HepG2 (cell line): ENCODE data around the gene TACC3. TPM values are rescaled to one million over a fixed set of nuclear protein-coding genes. Genes with fewer than 3 reads are reported as not detected.

Experiments used
- ADNP ChIP-seq: sonication (generic); formaldehyde crosslinking; IDR thresholded peaks from 2 replicates; pipeline ENCODE4 v1.4.0; 2020; ENCODE audit warnings: missing genetic modification reagents
- ASH2L ChIP-seq: fragments of 300-600, 200-600 bp; sonication (generic); IDR thresholded peaks from 2 replicates; pipeline ENCODE4 v1.7.0; 2017; ENCODE audit warnings: low read depth, mild to moderate bottlenecking, moderate library complexity, mixed read lengths, low read length; ENCODE audit not compliant: insufficient read length
- ATF7-NPFF ChIP-seq: sonication (generic); formaldehyde crosslinking; IDR thresholded peaks from 2 replicates; pipeline ENCODE4 v1.8.1; 2023; ENCODE audit warnings: mild to moderate bottlenecking, low read depth, missing genetic modification reagents, moderate library complexity
- HES4 ChIP-seq: sonication (generic); formaldehyde crosslinking; IDR thresholded peaks from 2 replicates; pipeline ENCODE4 v1.9.0; 2021; ENCODE audit warnings: mild to moderate bottlenecking, missing genetic modification reagents, borderline replicate concordance
- KDM2A ChIP-seq: sonication (generic); formaldehyde crosslinking; IDR thresholded peaks from 2 replicates; pipeline ENCODE4 v1.4.0; 2020; ENCODE audit warnings: low read depth, missing genetic modification reagents, borderline replicate concordance
- KDM5B ChIP-seq: sonication (generic); formaldehyde crosslinking; IDR thresholded peaks from 2 replicates; pipeline ENCODE4 v1.4.0; 2020; ENCODE audit warnings: missing genetic modification reagents, mild to moderate bottlenecking, borderline replicate concordance
- KLF12 ChIP-seq: sonication (generic); formaldehyde crosslinking; IDR thresholded peaks from 2 replicates; pipeline ENCODE4 v1.4.0; 2020; ENCODE audit warnings: missing genetic modification reagents, borderline replicate concordance
- MEF2D ChIP-seq: sonication (generic); formaldehyde crosslinking; IDR thresholded peaks from 2 replicates; pipeline ENCODE4 v1.5.1; 2020; ENCODE audit warnings: mild to moderate bottlenecking, missing genetic modification reagents
- NPAS2 ChIP-seq: sonication (generic); formaldehyde crosslinking; IDR thresholded peaks from 2 replicates; pipeline ENCODE4 v1.8.0; 2022; ENCODE audit warnings: mild to moderate bottlenecking, missing genetic modification reagents, borderline replicate concordance
- RAD21 ChIP-seq: fragments of 450-650 bp; formaldehyde crosslinking; IDR thresholded peaks from 2 replicates; pipeline ENCODE4 v1.5.0; 2020; ENCODE audit warnings: mild to moderate bottlenecking
- RXRA ChIP-seq: sonication (generic); formaldehyde crosslinking; IDR thresholded peaks from 2 replicates; pipeline ENCODE4 v1.5.1; 2020; ENCODE audit warnings: missing genetic modification reagents
- SAP130 ChIP-seq: IDR thresholded peaks from 2 replicates; pipeline ENCODE4 v1.6.1; 2016; ENCODE audit warnings: low read depth
- SIX4 ChIP-seq: sonication (generic); formaldehyde crosslinking; IDR thresholded peaks from 2 replicates; pipeline ENCODE4 v1.4.0; 2020; ENCODE audit warnings: missing genetic modification reagents
- U2AF2 ChIP-seq: fragments of 200-400 bp; formaldehyde crosslinking; IDR thresholded peaks from 2 replicates; pipeline ENCODE4 v1.6.1; 2017; ENCODE audit warnings: low read depth, mild to moderate bottlenecking, low read length
- WIZ ChIP-seq: sonication (generic); formaldehyde crosslinking; IDR thresholded peaks from 2 replicates; pipeline ENCODE4 v1.5.1; 2020; ENCODE audit warnings: mild to moderate bottlenecking, missing genetic modification reagents
- ZBTB26 ChIP-seq: IDR thresholded peaks from 2 replicates; pipeline ENCODE4 v1.6.1; 2016; ENCODE audit warnings: missing compliant biosample characterization, missing genetic modification reagents, borderline replicate concordance
- ZFP37 ChIP-seq: sonication (generic); formaldehyde crosslinking; IDR thresholded peaks from 2 replicates; pipeline ENCODE4 v1.4.0; 2020; ENCODE audit warnings: missing genetic modification reagents, borderline replicate concordance
- ZNF33A ChIP-seq: sonication (generic); formaldehyde crosslinking; IDR thresholded peaks from 2 replicates; pipeline ENCODE4 v1.5.1; 2020; ENCODE audit warnings: missing genetic modification reagents, mild to moderate bottlenecking, moderate library complexity, borderline replicate concordance
- ZNF616 ChIP-seq: sonication (generic); formaldehyde crosslinking; IDR thresholded peaks from 2 replicates; pipeline ENCODE4 v1.5.0; 2020; ENCODE audit warnings: low read depth, mild to moderate bottlenecking, missing genetic modification reagents
- ZNF674 ChIP-seq: sonication (generic); formaldehyde crosslinking; IDR thresholded peaks from 2 replicates; pipeline ENCODE4 v1.5.0; 2020; ENCODE audit warnings: low read depth, mild to moderate bottlenecking, missing genetic modification reagents
- ZNF7 ChIP-seq: IDR thresholded peaks from 2 replicates; pipeline ENCODE4 v1.6.1; 2016; ENCODE audit warnings: missing biosample characterization, missing genetic modification reagents
- ZNF713 ChIP-seq: sonication (generic); formaldehyde crosslinking; IDR thresholded peaks from 2 replicates; pipeline ENCODE4 v1.4.0; 2020; ENCODE audit warnings: mild to moderate bottlenecking, missing genetic modification reagents
- ZNF784 ChIP-seq: sonication (generic); formaldehyde crosslinking; IDR thresholded peaks from 2 replicates; pipeline ENCODE4 v1.5.1; 2020; ENCODE audit warnings: missing genetic modification reagents, mild to moderate bottlenecking, borderline replicate concordance
- ZSCAN30 ChIP-seq: sonication (generic); formaldehyde crosslinking; IDR thresholded peaks from 2 replicates; pipeline ENCODE4 v1.5.0; 2020; ENCODE audit warnings: mild to moderate bottlenecking, missing genetic modification reagents
- polyA plus RNA-seq, 8 experiments: library from polyadenylated mRNA; depleted of rRNA in 3 of 8; stranded (reverse) in 7 of 8; unstranded in 1 of 8; fragments of >200 nt; fragmentation: Illumina TruSeq in 4 of 8; extraction: Trizol in 4 of 8; gene quantifications; 2 replicates each; pipeline versions ENCODE4 v1.2.1 to v1.2.3, GENCODE V29; 2011 to 2016; ENCODE audit warnings: low read depth in 4 of 8, missing spikeins in 1 of 8, mixed read lengths in 1 of 8; ENCODE audit not compliant: insufficient read depth in 1 of 8
- total RNA-seq, 5 experiments: library from RNA; depleted of rRNA; stranded (reverse); fragments of >200 nt; fragmentation: Illumina TruSeq; extraction: Trizol; gene quantifications; 2 replicates each; pipeline ENCODE4 v1.2.3, GENCODE V29; 2016; ENCODE audit warnings: low read depth in 1 of 5
- TF ChIP-seq, protein P1 (sequence below): sonication (generic); formaldehyde crosslinking; IDR thresholded peaks from 2 replicates; pipeline ENCODE4 v1.4.0; 2020; ENCODE audit warnings: mild to moderate bottlenecking, missing genetic modification reagents
- TF ChIP-seq, protein P2 (sequence below): sonication (generic); formaldehyde crosslinking; IDR thresholded peaks from 2 replicates; pipeline ENCODE4 v1.4.0; 2020; ENCODE audit warnings: missing genetic modification reagents

TACC3 gene
- total and polyA plus RNA-seq, 2 of the 13 experiments (the other 11 are each of a cell fraction or from before 2014, with no cell fraction given) = 20.3 to 21.2 TPM

GRCh38 chr4:1720163-1720983, 948 bp upstream of the TACC3 start (continued):
- TF ChIP-seq ZBTB26 (CRISPR knock-in tag) (no peak), KDM2A (CRISPR knock-in tag) (peak; percentile 76), ASH2L (peak; percentile 62), ZNF674 (no peak), ZNF713 (CRISPR knock-in tag) (peak; percentile 80; the same call in 1 of the 2 replicates), KDM5B (CRISPR knock-in tag) (peak; percentile 96), ATF7-NPFF (CRISPR knock-in tag) (peak; percentile 69; the same call in 1 of the 2 replicates), KLF12 (no peak), WIZ (CRISPR knock-in tag) (no peak), NPAS2 (CRISPR knock-in tag) (no peak), ADNP (CRISPR knock-in tag) (no peak), SAP130 (CRISPR knock-in tag) (peak; percentile 34; the same call in 1 of the 2 replicates), MEF2D (CRISPR knock-in tag) (no peak), ZNF33A (no peak), ZSCAN30 (CRISPR knock-in tag) (no peak), ZNF616 (CRISPR knock-in tag) (no peak; the same call in 1 of the 2 replicates), ZNF784 (peak; percentile 90; the same call in 1 of the 2 replicates), ZFP37 (CRISPR knock-in tag) (peak; percentile 60; the same call in 1 of the 2 replicates), ZNF7 (CRISPR knock-in tag) (no peak), U2AF2 (no peak), RAD21 (peak; percentile 12; the same call in 1 of the 2 replicates), SIX4 (no peak), RXRA (peak; percentile 24; the same call in 1 of the 2 replicates), HES4 (CRISPR knock-in tag) (no peak; the same call in 1 of the 2 replicates)
- TF ChIP-seq, protein P1, sequence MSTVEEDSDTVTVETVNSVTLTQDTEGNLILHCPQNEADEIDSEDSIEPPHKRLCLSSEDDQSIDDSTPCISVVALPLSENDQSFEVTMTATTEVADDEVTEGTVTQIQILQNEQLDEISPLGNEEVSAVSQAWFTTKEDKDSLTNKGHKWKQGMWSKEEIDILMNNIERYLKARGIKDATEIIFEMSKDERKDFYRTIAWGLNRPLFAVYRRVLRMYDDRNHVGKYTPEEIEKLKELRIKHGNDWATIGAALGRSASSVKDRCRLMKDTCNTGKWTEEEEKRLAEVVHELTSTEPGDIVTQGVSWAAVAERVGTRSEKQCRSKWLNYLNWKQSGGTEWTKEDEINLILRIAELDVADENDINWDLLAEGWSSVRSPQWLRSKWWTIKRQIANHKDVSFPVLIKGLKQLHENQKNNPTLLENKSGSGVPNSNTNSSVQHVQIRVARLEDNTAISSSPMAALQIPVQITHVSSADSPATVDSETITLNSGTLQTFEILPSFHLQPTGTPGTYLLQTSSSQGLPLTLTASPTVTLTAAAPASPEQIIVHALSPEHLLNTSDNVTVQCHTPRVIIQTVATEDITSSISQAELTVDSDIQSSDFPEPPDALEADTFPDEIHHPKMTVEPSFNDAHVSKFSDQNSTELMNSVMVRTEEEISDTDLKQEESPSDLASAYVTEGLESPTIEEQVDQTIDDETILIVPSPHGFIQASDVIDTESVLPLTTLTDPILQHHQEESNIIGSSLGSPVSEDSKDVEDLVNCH (CRISPR knock-in tag) = no peak
- TF ChIP-seq, protein P2, sequence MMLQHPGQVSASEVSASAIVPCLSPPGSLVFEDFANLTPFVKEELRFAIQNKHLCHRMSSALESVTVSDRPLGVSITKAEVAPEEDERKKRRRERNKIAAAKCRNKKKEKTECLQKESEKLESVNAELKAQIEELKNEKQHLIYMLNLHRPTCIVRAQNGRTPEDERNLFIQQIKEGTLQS = no peak
